Measurements from ENCODE around the gene KIF25. TPM values are rescaled to one million over a fixed set of nuclear protein-coding genes. Genes with fewer than 3 reads are reported as not detected.

The KIF25 gene
- total RNA-seq, 1 donor from 2014 or later, result not detected

DNA sequence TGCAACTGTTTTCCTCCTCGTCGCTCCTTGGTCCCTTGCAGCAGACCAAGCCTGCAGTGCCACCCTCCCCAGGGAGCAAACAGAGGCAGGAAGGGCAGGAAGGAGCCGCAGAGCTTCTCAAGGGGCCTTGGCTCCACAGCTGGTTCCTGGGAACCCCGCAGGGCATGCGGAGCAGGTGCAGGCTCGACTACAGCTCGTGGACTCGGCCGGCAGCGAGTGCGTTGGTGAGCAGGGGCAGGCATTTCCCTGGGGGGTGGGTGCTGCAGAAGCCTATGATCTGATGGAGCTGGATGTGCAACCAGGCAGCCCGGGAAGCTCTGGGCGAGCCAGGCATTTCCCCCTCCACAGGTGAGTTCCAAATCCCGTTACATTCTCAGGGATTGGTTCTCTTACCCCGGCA lies 44.5 kb downstream of the KIF25 start:
- H3K36me3 Mint-ChIP-seq (ENCODE audit: unreplicated experiment), result peaks cover 2% of the 10 kb centered on the region
- H3K9me3 Mint-ChIP-seq (ENCODE audit: unreplicated experiment), result peaks cover 4% of the 10 kb centered on the region
- DNase-seq (ENCODE audit: extremely low spot score, unreplicated experiment), result no peak
- H3K27me3 Mint-ChIP-seq (ENCODE audit: unreplicated experiment), result no peaks in the 10 kb centered on the region
- TF ChIP-seq, protein P1, sequence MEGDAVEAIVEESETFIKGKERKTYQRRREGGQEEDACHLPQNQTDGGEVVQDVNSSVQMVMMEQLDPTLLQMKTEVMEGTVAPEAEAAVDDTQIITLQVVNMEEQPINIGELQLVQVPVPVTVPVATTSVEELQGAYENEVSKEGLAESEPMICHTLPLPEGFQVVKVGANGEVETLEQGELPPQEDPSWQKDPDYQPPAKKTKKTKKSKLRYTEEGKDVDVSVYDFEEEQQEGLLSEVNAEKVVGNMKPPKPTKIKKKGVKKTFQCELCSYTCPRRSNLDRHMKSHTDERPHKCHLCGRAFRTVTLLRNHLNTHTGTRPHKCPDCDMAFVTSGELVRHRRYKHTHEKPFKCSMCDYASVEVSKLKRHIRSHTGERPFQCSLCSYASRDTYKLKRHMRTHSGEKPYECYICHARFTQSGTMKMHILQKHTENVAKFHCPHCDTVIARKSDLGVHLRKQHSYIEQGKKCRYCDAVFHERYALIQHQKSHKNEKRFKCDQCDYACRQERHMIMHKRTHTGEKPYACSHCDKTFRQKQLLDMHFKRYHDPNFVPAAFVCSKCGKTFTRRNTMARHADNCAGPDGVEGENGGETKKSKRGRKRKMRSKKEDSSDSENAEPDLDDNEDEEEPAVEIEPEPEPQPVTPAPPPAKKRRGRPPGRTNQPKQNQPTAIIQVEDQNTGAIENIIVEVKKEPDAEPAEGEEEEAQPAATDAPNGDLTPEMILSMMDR (IDR thresholded peaks at IDR 0.05), result no peak
- peaks cover 10% of the 10 kb centered on the region for H3K4me1 Mint-ChIP-seq (ENCODE audit: unreplicated experiment)
- no peak overlapping the region for H3K27ac Mint-ChIP-seq (ENCODE audit: unreplicated experiment)
- no peak overlapping the region for H3K4me3 Mint-ChIP-seq (ENCODE audit: unreplicated experiment)

DNA sequence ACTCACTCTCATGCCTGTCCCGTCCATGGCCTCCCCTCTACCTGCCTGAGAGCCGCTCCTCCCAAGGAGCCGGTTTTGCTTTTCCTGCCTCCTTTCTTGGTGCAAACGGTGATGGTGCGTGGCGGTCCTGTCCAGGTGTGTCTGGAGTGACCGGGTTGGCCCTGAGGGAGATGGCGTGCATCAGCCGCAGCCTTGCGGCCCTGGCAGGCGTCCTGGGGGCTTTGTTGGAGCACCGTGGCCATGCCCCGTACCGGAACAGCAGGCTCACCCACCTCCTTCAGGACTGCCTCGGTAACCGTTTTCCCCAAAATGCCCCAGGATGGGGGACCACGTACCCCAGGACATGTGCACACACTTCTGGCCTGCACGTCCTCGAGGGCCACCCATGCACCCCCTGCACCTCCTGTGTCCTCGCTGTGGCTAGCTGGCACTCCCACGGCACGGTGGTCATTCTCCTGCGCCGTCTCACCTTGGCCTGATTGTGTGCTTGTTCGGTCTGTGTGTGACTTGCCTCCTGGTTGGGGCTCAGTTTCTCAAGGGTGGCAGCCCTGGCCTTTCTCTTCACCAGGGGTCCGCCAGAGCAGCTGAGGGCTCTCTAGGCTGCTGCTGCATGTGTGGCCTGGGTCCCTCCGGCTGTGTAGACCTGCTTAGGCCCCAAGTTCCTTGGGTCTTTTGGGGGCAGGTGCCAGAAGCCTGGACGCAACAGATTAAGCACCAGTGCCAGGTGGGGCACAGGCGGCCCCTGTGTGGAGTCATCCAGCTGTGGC lies 45.1 kb downstream of the KIF25 start:
- Mint-ChIP-seq H3K36me3 (ENCODE audit: unreplicated experiment) (peaks cover 2% of the 10 kb centered on the region), H3K9me3 (ENCODE audit: unreplicated experiment) (peaks cover 4% of the 10 kb centered on the region), H3K4me3 (ENCODE audit: unreplicated experiment) (no peak overlapping the region), H3K27ac (ENCODE audit: unreplicated experiment) (no peak overlapping the region), H3K27me3 (ENCODE audit: unreplicated experiment) (no peaks in the 10 kb centered on the region), H3K4me1 (ENCODE audit: unreplicated experiment) (peaks cover 5% of the 10 kb centered on the region)
- DNase-seq (ENCODE audit: extremely low spot score, unreplicated experiment), result no peak
- TF ChIP-seq, protein P1 (IDR thresholded peaks at IDR 0.05), result no peak

DNA sequence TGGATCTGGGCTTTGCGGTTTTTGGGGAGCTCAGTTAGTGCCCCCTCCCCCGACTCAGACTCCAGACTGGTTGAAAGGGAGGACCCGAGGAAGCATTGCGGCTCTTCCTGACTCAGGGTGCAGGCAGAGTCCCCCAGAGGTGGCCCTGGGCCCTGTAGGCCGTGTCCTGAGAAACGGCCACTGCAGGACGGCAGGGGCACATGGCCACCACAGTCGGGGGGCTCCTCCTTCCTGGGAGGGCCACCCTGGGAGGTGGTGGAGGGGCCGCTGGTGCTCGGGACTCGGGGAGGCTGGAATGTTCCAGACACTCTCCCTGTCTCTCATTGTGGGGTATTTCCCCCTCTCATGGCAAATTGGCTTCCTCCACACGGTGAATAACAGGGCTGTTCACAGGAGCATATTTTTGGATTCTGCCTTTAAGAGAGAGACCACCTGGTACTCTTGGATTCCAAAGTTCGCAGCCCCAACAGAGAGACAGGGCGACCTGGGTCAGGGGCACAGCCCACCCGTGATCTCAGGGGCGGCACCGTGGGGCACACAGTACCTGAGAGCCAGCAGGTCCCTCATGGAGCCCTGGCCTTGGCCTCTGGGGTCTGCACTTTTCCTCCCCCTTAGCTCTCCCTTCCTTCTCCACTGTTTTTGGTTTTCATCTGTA lies 45.8 kb downstream of the KIF25 start:
- Mint-ChIP-seq H3K9me3 (ENCODE audit: unreplicated experiment) (peaks cover 4% of the 10 kb centered on the region), H3K36me3 (ENCODE audit: unreplicated experiment) (peaks cover 2% of the 10 kb centered on the region), H3K27me3 (ENCODE audit: unreplicated experiment) (no peaks in the 10 kb centered on the region), H3K4me1 (ENCODE audit: unreplicated experiment) (peaks cover 5% of the 10 kb centered on the region), H3K27ac (ENCODE audit: unreplicated experiment) (no peak overlapping the region), H3K4me3 (ENCODE audit: unreplicated experiment) (no peak overlapping the region)
- TF ChIP-seq, protein P1 (IDR thresholded peaks at IDR 0.05), result no peak
- no peak for DNase-seq (ENCODE audit: extremely low spot score, unreplicated experiment)

DNA sequence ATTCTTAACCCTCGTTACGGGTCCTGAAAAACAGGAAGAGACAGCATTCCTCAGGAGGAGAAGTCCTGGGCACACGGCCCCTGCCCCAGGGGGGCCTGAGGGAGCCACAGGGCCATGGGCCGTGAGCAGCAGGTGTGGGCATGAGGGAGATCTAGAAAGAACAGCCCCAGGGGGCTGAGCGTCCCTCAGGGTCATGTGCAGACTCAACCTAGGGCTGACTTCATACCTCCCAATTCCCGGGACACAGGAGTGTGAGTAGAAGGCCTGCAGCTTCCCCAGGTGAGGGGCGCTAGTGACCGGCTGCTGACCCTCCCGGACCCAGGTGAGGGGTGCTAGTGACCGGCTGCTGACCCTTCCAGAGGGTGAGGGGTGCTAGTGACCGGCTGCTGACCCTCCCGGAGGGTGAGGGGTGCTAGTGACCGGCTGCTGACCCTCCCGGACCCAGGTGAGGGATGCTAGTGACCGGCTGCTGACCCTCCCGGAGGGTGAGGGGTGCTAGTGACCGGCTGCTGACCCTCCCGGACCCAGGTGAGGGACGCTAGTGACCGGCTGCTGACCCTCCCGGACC lies 46.5 kb downstream of the KIF25 start:
- DNase-seq (ENCODE audit: extremely low spot score, unreplicated experiment), result no peak
- Mint-ChIP-seq H3K4me3 (ENCODE audit: unreplicated experiment) (no peak overlapping the region), H3K4me1 (ENCODE audit: unreplicated experiment) (peaks cover 5% of the 10 kb centered on the region), H3K27me3 (ENCODE audit: unreplicated experiment) (no peaks in the 10 kb centered on the region), H3K36me3 (ENCODE audit: unreplicated experiment) (peaks cover 2% of the 10 kb centered on the region), H3K27ac (ENCODE audit: unreplicated experiment) (no peak overlapping the region), H3K9me3 (ENCODE audit: unreplicated experiment) (no peaks in the 10 kb centered on the region)
- TF ChIP-seq, protein P1 (IDR thresholded peaks at IDR 0.05), result no peak

- Mint-ChIP-seq H3K27ac (ENCODE audit: unreplicated experiment) (no peak overlapping the region), H3K9me3 (ENCODE audit: unreplicated experiment) (no peaks in the 10 kb centered on the region)
- no peak for DNase-seq (ENCODE audit: extremely low spot score, unreplicated experiment)
Observed at GRCh38 chr6:168044521-168045130, 47.2 kb downstream of the KIF25 start.

More at GRCh38 chr6:168044521-168045130, 47.2 kb downstream of the KIF25 start:
- Mint-ChIP-seq H3K27me3 (ENCODE audit: unreplicated experiment) (no peaks in the 10 kb centered on the region), H3K4me3 (ENCODE audit: unreplicated experiment) (no peak overlapping the region), H3K36me3 (ENCODE audit: unreplicated experiment) (no peaks in the 10 kb centered on the region), H3K4me1 (ENCODE audit: unreplicated experiment) (peaks cover 5% of the 10 kb centered on the region)
- TF ChIP-seq, protein P1 (IDR thresholded peaks at IDR 0.05), result no peak

Measured in osteocyte (in vitro differentiated cells).